M059J (cell line): Measurements from ENCODE around the gene CATSPERD. TPM values are rescaled to one million over a fixed set of nuclear protein-coding genes. Genes with fewer than 3 reads are reported as not detected.
"Not testable (repeated sequence)": the region's sequence is repeated elsewhere in the genome, so short reads cannot be mapped to it uniquely, and the experiment has no call there.

Source experiments
- DNase-seq: peaks from one replicate; pipeline ENCODE4 v3.0.0-alpha.2; 2012; ENCODE audit warnings: low read depth
- total RNA-seq: library from RNA; depleted of rRNA; stranded (reverse); fragments of >200 nt; shearing (Covaris generic); gene quantifications from 2 replicates; pipeline ENCODE4 v1.2.3, GENCODE V29; 2014

CATSPERD gene
- total RNA-seq, 1 experiment from 2014 or later = not detected

DNA sequence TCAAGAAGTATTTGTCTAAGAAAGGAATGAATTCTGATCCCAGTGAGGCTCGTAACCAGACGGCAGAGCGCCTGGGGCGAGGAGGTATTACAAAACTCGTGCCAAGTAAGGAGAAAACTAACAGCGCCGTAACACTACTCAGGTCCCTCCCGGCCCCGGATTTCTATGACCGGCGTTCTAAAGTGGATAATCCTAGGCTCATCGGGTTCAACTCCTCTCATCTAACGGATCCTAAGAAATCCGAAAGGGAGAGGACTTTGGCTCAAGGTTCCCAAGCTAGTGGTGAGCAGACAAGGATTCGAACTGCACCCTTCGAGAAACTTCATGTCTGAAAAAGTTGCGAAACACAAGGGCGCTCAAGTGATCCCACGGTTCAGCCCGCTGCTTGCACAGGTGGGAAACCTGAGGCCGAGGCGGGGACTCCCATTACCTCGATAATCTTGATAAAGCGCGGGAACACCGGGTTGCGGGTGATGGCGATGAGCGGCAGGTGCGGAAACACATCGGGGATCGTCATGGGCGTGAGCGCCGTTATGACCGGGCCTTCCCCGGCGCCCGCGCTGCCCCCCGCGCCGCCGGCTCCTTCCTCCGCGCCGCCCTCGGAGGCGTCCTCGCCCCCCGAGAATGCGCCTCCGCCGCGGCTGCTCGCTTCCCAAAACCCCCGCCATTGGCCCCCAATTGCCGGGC lies 1.0 kb upstream of the CATSPERD start:
- DNase-seq = peak; percentile 50

DNA sequence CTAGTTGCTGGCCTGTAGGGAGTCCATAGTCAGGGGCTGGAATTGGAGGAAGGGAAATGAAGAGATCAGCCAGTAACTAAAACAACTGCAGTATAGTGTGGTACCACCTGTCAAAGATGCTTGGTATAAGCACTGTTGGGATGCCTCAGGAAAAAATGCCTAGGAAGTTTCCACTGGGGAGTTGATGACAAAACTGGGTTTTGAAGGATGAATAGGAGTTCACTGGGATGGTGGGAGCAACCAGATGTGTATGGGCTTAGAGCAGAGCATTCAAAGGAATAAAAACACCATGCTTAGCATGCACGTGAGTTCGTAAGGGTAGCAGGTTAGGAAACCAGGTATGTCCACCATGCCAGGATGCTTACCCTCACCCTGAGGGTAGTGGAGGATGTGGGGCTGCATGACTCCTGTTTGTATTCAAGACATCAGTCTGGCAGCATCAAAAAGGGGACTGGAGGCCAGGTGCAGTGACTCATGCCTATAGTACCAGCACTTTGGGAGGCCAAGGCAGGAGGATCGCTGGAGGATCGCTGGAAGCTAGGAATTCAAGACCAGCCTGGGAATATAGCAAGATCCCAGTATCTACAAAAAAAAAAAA lies 7.1 kb downstream of the CATSPERD start:
- DNase-seq = no peak

GRCh38 chr19:5733172-5733571 lies 12.7 kb downstream of the CATSPERD start:
- not testable (repeated sequence) for DNase-seq

DNA sequence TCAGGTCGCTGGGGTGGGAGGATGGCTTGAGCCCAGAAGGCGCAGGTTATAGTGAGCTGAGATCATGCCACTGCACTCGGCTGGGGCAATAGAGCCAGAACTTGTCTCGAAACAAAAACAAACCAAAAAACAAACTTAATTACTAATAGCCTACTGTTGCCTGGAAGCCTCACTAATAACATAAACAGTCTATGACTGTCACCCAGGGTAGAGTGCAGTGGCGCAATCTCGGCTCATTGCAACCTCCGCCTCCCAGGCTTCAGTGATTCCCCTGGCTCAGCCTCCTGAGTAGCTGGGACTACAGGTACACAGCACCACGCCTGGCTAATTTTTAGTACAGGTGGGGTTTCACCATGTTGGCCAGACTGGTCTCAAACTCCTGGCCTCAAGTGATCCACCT lies 18.0 kb downstream of the CATSPERD start:
- DNase-seq = peak; percentile 70

GRCh38 chr19:5742051-5742450 lies 21.6 kb downstream of the CATSPERD start:
- no peak for DNase-seq

DNA sequence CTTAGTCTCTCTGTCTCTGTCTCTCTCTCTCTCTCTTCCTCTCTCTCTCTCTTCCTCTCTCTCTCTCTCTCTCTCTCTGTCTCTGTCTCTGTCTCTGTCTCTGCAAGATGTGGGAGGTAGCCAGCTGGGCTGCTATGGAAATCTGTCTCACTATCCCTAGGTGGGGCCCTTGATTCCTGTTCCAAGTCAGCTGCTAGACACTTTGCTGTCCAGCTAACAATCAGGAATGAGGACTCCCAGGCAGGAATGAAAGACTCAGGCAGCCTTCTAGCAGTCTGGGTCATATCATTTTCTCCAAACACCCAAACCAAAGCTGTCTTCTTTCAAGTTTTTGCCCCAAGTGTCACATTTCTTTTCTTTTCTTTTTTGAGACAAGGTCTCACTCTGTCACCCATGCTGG lies 23.2 kb downstream of the CATSPERD start:
- peak; percentile 27 for DNase-seq

- not testable (repeated sequence) for DNase-seq
These were observed 24.6 kb downstream of the CATSPERD start for GRCh38 chr19:5744999-5745398.

GRCh38 chr19:5748920-5749319 lies 28.5 kb downstream of the CATSPERD start:
- DNase-seq = not testable (repeated sequence)

GRCh38 chr19:5749505-5749904 lies 29.1 kb downstream of the CATSPERD start:
- DNase-seq = no peak

DNA sequence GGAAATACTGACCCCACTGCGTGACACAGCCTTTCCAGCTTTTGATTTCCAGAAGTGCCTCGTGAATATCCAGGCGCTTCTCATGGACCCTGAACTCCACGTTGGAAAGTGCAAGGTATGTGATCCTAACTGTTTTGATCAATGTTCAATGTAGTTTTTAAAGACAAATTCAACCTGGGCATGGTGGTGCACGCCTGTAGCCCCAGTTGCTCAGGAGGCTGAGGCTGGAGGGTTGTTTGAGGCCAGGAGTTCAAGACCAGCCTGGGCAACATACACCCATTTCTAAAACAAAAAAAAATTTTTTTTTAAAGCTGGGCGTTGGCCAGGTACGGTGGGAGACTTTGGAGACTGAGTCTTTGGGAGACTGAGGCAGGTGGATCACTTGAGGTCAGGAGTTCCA lies 31.3 kb downstream of the CATSPERD start:
- DNase-seq = no peak

DNA sequence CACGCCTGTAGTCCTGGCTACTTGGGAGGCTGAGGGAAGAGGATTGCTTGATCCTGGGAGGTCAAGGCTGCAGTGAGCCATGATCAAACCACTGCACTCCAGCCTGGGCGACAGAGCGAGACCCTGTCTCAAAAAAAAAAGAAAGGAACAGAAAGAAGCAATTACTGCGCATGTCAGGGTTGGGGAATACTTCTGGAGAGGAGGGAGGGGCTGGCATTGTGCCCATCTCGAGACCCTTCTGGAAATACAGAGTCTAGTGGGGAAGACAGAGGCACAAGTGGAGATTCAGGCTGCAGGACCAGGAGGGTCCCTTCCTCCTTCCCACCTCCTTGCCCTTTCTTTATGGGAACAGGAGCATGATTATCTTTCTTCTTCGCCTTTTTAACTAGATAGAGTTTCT lies 33.3 kb downstream of the CATSPERD start:
- no peak for DNase-seq

- no peak for DNase-seq
These were observed 42.3 kb downstream of the CATSPERD start for GRCh38 chr19:5762608-5763217.

GRCh38 chr19:5765220-5765619 lies 44.8 kb downstream of the CATSPERD start:
- DNase-seq = no peak

- no peak for DNase-seq
These were observed 47.5 kb downstream of the CATSPERD start for GRCh38 chr19:5767949-5768348.

GRCh38 chr19:5772416-5772815 lies 52.0 kb downstream of the CATSPERD start:
- no peak for DNase-seq

DNA sequence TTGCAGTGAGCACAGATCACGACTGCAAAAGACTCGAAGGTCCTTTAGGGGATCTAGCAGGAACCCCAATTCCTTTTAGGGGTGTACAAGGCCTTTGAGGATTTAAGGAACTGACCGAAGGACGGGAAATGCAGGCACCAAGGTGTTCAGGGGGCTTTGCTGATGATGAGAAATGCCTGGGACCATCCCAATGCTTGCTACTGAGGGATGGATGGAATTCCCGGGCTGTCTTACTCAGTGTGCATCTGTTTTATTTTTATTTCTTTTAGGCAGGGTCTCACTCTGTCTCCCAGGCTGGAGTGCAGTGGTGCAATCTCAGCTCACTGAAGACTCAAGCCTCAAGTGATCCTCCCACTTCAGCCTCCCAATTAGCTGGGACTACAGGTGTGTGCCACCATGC lies 52.8 kb downstream of the CATSPERD start:
- no peak for DNase-seq

GRCh38 chr19:5774921-5775320 lies 54.5 kb downstream of the CATSPERD start:
- peak; percentile 16 for DNase-seq

DNA sequence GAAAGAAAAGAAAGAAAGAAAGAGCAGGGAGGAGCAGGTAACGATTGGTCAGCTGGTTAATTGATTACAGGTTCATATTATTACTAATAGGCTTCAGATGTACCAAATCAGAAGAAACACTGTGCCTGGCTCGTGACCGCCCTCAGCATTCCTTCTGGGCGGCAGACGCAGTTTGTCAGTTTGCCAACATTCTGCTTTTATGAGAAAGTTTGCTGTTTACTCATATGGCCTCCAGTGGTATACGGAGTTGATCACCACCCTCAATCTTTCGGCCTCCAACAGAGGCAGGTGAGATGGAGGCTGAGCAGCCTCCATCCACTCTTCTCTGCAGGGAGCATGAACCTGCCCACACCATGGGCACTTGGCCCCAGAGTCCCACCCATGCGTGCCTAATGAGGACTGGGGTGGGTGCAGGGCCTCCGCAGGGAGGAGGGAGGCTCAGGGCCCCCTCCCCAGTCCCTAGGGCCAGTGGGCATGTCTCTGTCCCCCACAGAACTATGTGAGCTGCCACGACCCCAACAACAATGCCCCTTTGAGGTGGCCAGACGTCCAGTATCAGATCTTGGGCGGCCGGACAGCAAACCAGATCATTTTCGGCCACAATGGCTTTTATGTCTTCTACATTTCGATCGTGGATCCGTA lies 55.4 kb downstream of the CATSPERD start:
- DNase-seq = peak; percentile 62

- no peak for DNase-seq
These were observed 58.0 kb downstream of the CATSPERD start for GRCh38 chr19:5778402-5778801.

GRCh38 chr19:5780916-5781315 lies 60.5 kb downstream of the CATSPERD start:
- not testable (repeated sequence) for DNase-seq

- DNase-seq = no peak
These were observed 61.9 kb downstream of the CATSPERD start for GRCh38 chr19:5782322-5782721.
